GM21360 (cell line): ENCODE data around the gene FOSB.
A peak's percentile ranks its signal among the peaks of the same experiment; 100 is the strongest.

Experiments
- ATAC-seq: cut with Tn5 transposase; IDR thresholded peaks from one replicate; pipeline ENCODE4 v1.9.1; 2021; ENCODE audit warnings: mild to moderate bottlenecking, moderate library complexity; ENCODE audit not compliant: unreplicated experiment

Gene FOSB

GRCh38 chr19:45478454-45479238, 10.8 kb downstream of the FOSB start:
- peak; percentile 70 for ATAC-seq

GRCh38 chr19:45483033-45483432, 15.2 kb downstream of the FOSB start:
- no peak for ATAC-seq

- no peak for ATAC-seq
Measured at GRCh38 chr19:45484273-45484945, 16.6 kb downstream of the FOSB start.

- ATAC-seq = peak; percentile 91
Measured at GRCh38 chr19:45485305-45486077, 17.7 kb downstream of the FOSB start.

GRCh38 chr19:45488708-45489107, 20.9 kb downstream of the FOSB start:
- no peak for ATAC-seq

GRCh38 chr19:45489216-45489855, 21.5 kb downstream of the FOSB start:
- ATAC-seq = no peak

GRCh38 chr19:45492137-45492626, 24.4 kb downstream of the FOSB start:
- no peak for ATAC-seq

GRCh38 chr19:45492627-45493470, 25.1 kb downstream of the FOSB start:
- no peak for ATAC-seq

GRCh38 chr19:45494261-45494916, 26.6 kb downstream of the FOSB start:
- no peak for ATAC-seq

- no peak for ATAC-seq
Measured at GRCh38 chr19:45495178-45495577, 27.4 kb downstream of the FOSB start.

- ATAC-seq = peak; percentile 14
Measured at GRCh38 chr19:45496349-45496953, 28.7 kb downstream of the FOSB start.

GRCh38 chr19:45497791-45498190, 30.0 kb downstream of the FOSB start:
- ATAC-seq = no peak

GRCh38 chr19:45498411-45499195, 30.8 kb downstream of the FOSB start, which contains the start of gene PPM1N:
Gene PPM1N (plus strand): TSS chr19:45498443. CDS start chr19:45498473, 30 bp downstream.
- no peak for ATAC-seq

- ATAC-seq = no peak
Measured at GRCh38 chr19:45499196-45500180, 31.7 kb downstream of the FOSB start.

- ATAC-seq = no peak
Measured at GRCh38 chr19:45500918-45501729, 33.3 kb downstream of the FOSB start.

GRCh38 chr19:45501730-45502014, 33.9 kb downstream of the FOSB start:
- ATAC-seq = no peak
